ENCODE data around the gene RUNDC1. TPM values are rescaled to one million over a fixed set of nuclear protein-coding genes. Genes with fewer than 3 reads are reported as not detected.

The RUNDC1 gene
- total RNA-seq, 4 donors from 2014 or later, result 7.2 to 12.1 (median 10.5) TPM

DNA sequence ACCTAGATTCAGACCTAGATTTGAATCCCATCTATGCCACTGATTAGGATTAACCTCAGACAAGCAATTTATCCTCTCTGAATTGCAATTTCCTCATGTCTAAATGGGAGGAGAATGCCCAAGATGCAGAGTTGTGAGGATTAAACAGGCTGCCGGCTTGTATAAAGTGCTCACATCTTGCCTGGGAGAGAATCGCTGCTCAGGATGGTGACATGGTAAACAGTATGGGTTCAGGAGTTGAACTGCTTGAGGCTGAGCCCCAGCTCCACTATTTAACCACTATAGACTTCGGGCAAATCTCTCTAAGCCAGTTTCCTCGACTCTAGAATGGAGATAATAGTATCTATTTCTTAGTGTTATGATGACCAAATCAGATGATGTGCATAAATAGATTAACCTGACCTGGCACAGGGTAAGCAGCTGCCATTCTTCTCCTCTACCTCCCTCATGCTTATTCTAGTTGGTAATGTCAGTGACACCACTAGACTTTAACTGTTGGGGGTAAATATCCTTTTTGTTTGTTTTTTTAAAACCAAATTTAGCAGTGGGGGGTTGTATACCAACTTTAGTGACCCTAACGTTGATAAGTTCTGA, 17.1 kb downstream of the RUNDC1 start:
- TF ChIP-seq, protein P1, sequence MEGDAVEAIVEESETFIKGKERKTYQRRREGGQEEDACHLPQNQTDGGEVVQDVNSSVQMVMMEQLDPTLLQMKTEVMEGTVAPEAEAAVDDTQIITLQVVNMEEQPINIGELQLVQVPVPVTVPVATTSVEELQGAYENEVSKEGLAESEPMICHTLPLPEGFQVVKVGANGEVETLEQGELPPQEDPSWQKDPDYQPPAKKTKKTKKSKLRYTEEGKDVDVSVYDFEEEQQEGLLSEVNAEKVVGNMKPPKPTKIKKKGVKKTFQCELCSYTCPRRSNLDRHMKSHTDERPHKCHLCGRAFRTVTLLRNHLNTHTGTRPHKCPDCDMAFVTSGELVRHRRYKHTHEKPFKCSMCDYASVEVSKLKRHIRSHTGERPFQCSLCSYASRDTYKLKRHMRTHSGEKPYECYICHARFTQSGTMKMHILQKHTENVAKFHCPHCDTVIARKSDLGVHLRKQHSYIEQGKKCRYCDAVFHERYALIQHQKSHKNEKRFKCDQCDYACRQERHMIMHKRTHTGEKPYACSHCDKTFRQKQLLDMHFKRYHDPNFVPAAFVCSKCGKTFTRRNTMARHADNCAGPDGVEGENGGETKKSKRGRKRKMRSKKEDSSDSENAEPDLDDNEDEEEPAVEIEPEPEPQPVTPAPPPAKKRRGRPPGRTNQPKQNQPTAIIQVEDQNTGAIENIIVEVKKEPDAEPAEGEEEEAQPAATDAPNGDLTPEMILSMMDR (IDR thresholded peaks at IDR 0.05; ENCODE audit: low read depth), result no peak

DNA sequence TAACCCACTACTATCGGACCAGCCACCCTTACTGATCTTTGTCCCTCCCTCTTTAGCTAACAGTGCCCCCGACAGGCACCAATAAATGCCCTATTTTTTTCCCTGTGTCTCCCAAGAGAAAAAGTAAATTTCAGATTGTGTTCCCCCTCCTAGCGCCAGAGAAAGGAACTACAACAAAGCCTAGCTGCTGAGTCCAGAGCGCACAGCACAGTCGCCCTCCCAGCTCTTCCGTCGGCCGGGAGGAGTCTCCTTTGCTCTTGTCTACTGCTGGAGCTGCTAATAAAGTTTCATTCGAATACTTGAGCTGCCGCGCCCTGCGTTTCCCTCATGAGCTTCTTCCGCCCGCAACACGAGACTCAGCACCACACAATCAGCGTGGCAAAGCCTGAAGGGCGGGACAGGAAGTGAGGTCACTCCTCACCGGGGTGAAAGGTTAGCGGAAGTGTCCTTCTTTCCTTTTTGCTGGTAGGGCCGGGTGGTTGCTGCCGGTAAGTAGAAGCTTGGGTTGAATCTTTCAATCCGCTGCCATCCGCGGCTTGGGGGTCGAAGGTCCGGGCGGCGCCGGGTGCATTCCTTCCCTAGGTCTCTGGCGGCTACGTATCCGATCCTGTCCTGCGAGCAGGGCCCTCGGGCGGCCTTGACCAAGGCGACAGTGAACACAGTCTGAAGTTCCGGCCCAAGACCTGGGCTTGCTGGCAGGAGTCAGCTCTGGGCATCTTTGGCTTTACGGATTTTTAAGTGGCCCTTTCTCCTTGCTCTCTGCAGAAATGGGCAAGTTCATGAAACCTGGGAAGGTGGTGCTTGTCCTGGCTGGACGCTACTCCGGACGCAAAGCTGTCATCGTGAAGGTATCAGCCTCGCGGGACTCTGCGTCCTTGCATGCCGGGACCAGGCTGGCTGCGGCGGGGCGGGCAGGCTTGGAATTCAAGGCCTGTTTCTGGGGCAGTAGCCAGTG, 17.9 kb downstream of the RUNDC1 start, which contains the start of gene RPL27:
Gene RPL27 (plus strand): TSS at position 436 of the 955 bp plus-strand sequence. CDS start 332 bp downstream, at position 768.
- TF ChIP-seq, protein P1 (IDR thresholded peaks at IDR 0.05; ENCODE audit: low read depth), result no peak

DNA sequence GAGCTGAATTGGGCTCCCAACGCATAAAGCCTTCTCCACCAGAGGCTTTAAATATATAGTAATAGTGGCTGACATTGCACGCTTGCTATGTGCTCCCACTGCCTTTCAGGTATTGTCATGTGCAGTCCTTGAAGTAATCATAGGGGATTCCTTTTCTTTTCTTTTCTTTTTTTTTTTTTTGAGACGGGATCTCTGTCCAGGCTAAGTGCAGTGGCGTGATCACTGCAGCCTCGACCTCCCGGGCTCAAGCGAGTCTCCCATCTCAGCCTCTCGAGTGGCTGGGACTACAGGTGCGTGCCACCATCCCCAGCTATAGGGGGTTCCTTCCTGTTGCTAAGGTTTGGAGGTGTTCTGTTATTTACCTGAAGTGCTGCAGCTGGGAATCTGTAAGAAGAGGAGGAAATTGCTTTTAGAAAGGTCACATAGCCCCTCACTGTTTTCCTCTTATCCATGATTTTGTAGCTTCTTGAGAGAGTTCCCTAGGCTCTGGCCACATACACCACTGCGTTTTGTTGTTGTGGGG, 18.7 kb downstream of the RUNDC1 start:
- TF ChIP-seq, protein P1 (IDR thresholded peaks at IDR 0.05; ENCODE audit: low read depth), result no peak

DNA sequence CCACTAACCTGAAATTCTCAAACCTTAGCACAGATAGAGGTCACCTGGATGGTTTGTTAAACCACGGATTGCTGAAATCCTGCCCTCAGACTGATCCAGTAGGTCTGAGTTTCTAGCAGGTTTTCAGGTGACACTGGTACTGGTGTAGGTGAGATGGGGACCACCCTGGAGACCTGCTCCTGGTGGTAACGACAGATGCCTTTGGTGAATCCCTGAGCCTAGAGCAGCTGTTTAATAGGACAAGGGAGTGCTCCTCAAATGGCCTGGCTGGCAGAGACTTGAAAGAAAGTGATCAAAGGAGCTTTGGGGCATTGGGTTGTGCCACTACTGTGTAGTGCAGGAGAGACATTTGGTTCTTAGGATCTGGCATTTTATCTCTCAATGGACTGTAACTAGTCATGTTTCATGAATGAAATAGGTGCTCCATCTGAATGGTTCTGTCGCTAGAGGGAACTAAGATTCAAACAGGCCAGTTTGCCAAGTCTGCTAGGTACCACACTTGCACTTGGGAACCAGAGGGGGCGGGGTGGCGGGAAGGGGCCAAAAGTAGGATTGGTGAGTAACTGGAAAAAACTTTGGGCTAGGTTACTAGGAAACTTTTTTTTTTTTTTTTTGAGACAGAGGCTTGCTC, 23.3 kb downstream of the RUNDC1 start:
- TF ChIP-seq, protein P1 (IDR thresholded peaks at IDR 0.05; ENCODE audit: low read depth), result no peak

DNA sequence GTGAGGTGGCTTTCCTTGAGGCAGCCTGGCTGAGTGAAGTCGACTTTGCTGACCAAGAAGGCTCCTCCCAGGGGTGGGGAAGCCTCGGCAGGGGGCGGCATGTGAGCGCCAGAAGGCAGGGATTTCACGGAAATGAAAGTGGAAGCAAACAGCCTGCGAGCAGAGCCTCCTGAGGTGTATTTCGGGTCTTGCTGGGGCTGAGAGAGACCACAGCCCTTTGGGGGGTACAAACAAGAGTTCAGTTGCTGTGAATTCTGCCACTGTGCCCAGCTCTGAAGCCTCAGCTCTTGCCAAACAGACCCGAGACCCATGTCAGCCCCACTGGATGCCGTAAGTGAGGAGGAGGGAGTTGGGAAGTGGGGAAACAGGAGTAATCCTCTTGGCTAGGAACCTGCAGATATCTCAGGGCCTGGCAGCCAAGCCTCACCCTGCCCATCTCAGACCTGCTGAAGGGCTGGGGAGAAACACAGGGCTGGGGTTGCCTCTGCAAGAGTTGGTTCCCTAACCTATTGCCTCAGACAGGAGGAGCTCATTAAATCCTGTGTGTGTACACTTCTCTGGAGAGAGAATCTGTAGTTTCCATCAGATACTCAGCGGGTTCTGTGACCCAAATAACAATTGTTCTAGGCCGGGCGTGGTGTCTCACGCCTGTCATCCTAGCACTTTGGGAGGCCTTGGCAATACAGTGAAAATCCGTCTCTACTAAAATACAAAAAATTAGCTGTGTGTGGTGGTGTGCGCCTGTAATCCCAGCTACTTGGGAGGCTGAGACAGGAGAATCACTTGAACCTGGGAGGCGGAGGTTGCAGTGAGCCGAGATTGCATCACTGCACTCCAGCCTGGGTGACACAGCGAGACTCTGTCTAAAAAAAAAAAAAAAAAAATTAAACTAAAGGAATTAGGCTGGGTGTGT, 26.5 kb downstream of the RUNDC1 start, which contains the start of gene IFI35:
Gene IFI35 (plus strand): TSS at position 146 of the 913 bp plus-strand sequence. CDS start 164 bp downstream, at position 310.
- TF ChIP-seq, protein P1 (IDR thresholded peaks at IDR 0.05; ENCODE audit: low read depth), result no peak

DNA sequence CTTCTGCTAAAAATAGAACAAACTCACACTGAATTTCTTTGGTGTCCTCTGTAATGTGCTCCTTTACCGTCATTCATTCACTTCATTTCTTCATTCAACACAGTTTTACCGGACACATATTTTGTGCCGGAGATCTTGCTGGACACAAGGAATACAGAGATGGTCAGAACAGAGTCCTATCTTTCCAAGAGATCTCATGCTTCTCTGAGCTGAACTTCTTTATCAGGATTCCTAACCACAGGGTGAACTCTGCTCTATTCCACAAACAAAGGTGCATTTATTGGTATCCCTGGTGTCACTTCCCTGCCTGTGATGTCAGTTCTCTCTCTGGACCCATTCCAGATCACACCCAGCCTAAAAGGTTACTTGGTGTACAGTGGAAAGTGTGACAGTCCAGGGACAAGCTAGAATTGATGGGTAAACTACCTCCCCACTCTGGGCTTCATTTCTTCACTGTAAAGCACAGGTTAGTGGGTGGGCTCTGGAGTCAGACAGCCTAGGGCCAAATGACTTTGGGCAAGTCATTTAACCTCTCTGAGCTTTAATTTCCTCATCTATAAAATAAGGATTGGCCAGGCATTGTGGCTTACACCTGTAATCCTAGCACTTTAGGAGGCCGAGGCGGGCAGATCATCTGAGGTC, 30.4 kb downstream of the RUNDC1 start:
- TF ChIP-seq, protein P1 (IDR thresholded peaks at IDR 0.05; ENCODE audit: low read depth), result no peak
